ENCODE measurements around the gene PHF21B. TPM values are rescaled to one million over a fixed set of nuclear protein-coding genes. Genes with fewer than 3 reads are reported as not detected.

Gene PHF21B
- total and polyA plus RNA-seq, 2 of the 8 experiments (the other 6 are each of a cell fraction or from before 2014, with no cell fraction given): 19.3 to 68.1 TPM

DNA sequence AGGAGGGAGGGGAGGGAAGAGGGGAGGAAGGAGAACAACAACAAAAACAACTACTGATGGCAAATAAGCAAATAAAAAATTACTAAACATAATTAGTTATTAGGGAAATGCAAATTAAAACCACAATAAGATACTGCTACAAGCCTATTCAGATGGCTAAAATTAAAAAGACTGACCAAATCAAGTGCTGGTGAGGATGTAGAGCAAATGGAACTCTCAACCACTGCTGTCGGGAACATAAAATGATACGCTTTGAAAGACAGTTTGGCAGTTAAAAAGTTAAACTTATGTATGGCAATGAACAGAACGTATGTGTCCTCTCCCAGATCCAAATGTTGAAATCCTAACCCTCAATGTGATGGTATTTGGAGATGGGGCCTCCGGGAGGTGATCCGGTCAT is 85.7 kb downstream of the PHF21B start:
- Histone ChIP-seq H2BK20ac (ENCODE audit: low read length) (no peak overlapping the region), H2AK5ac (ENCODE audit: low read depth, low read length) (no peak overlapping the region), H3K18ac (ENCODE audit: extremely low read depth, low read length) (no peak overlapping the region), H2BK15ac (ENCODE audit: low read length) (no peak overlapping the region), H3K36me3 (ENCODE audit: control insufficient read depth in 2 of 4, insufficient read depth in 4 of 4, low read length in 3 of 4) (no peaks in the 10 kb centered on the region; a peak in 1 of 8 replicates), H3K4ac (replicated peaks; ENCODE audit: insufficient read length, low read depth, low read length) (no peak overlapping the region), H3K9me3 (ENCODE audit: insufficient read depth in 2 of 2, low read depth in 1 of 2, low read length in 1 of 2) (no peaks in the 10 kb centered on the region), H2BK12ac (ENCODE audit: low read depth, low read length) (no peak overlapping the region), H3K23me2 (ENCODE audit: low read depth, low read length) (no peaks in the 10 kb centered on the region), H3K27me3 (replicated peaks in 1 of 4; ENCODE audit: control insufficient read depth in 3 of 4, extremely low read depth in 1 of 4, insufficient read depth in 3 of 4, low read length in 3 of 4) (no peaks in the 10 kb centered on the region), H3K9ac (replicated peaks in 1 of 4; ENCODE audit: extremely low read depth in 1 of 4, low read depth in 3 of 4, low read length in 3 of 4) (no peak overlapping the region), H4K91ac (replicated peaks; ENCODE audit: insufficient read length, low read length) (no peak overlapping the region), H3K4me1 (replicated peaks in 1 of 4; ENCODE audit: control insufficient read depth in 3 of 4, insufficient read depth in 4 of 4, low read length in 3 of 4) (no peaks in the 10 kb centered on the region; a peak in 1 of 7 replicates), H3K23ac (ENCODE audit: insufficient read length) (no peak overlapping the region), H3K4me3 (ENCODE audit: extremely low read depth in 1 of 4, insufficient read depth in 2 of 4, low read depth in 3 of 4, low read length in 4 of 4) (no peak overlapping the region), H2BK120ac (replicated peaks; ENCODE audit: low read depth, low read length) (no peak overlapping the region), H3K79me2 (ENCODE audit: control insufficient read depth in 1 of 2, insufficient read depth in 2 of 2, low read length in 2 of 2) (peaks cover 0 to 9% of the 10 kb centered on the region in 2 experiments; a peak in 2 of 4 replicates), H4K8ac (ENCODE audit: extremely low read depth, insufficient read depth, low read length) (no peak overlapping the region), H3K14ac (ENCODE audit: insufficient read length) (no peak overlapping the region), H2AFZ (ENCODE audit: low read length) (no peak overlapping the region), H3K4me2 (ENCODE audit: insufficient read depth in 1 of 2, low read depth in 2 of 2, low read length in 2 of 2) (no peak overlapping the region), H2BK5ac (ENCODE audit: low read depth, low read length) (no peak overlapping the region), H4K20me1 (replicated peaks in 1 of 2; ENCODE audit: control insufficient read depth in 1 of 2, insufficient read depth in 2 of 2, low read length in 2 of 2) (peaks cover 6 to 7% of the 10 kb centered on the region in 2 experiments), H3K56ac (replicated peaks; ENCODE audit: insufficient read length, low read depth, low read length) (no peak overlapping the region), H4K5ac (ENCODE audit: insufficient read length, low read depth, low read length) (no peak overlapping the region), H3K79me1 (ENCODE audit: low read depth, low read length) (peaks cover 10% of the 10 kb centered on the region; the same call in 1 of the 2 replicates), H3K27ac (ENCODE audit: low read depth, low read length) (no peak overlapping the region)
- POLR2A ChIA-PET (ENCODE audit: partially characterized antibody): no interaction called here
- 81% methylated on average over 5 of the region's 5 CpGs; no CpG with 5 or more reads in 1 of the 2 experiments for WGBS, 2 experiments (ENCODE audit: extremely low coverage in 1 of 2, insufficient coverage in 1 of 2, insufficient read length in 1 of 2, insufficient replicate concordance in 2 of 2, low coverage in 1 of 2, low lambda C conversion rate in 2 of 2, missing lambda C conversion rate in 1 of 2)
- FAIRE-seq (no peak), DNase-seq (ENCODE audit: low read depth in 1 of 2, low spot score in 2 of 2) (no peak)
- CTCF ChIA-PET (ENCODE audit: partially characterized antibody): no interaction called here
- no peak for TF ChIP-seq SIX5 (IDR thresholded peaks at IDR 0.05; ENCODE audit: low read depth, low read length)
- TF ChIP-seq SUZ12 (IDR thresholded peaks at IDR 0.05; ENCODE audit: low read length): no peak
- TF ChIP-seq, protein P1, sequence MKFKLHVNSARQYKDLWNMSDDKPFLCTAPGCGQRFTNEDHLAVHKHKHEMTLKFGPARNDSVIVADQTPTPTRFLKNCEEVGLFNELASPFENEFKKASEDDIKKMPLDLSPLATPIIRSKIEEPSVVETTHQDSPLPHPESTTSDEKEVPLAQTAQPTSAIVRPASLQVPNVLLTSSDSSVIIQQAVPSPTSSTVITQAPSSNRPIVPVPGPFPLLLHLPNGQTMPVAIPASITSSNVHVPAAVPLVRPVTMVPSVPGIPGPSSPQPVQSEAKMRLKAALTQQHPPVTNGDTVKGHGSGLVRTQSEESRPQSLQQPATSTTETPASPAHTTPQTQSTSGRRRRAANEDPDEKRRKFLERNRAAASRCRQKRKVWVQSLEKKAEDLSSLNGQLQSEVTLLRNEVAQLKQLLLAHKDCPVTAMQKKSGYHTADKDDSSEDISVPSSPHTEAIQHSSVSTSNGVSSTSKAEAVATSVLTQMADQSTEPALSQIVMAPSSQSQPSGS (IDR thresholded peaks at IDR 0.05; ENCODE audit: low read length): no peak
- TF ChIP-seq RFX5 (IDR thresholded peaks at IDR 0.05; ENCODE audit: borderline replicate concordance, low read depth, low read length): no peak
- no peak for TF ChIP-seq TAF7 (optimal IDR thresholded peaks at IDR 0.05; ENCODE audit: borderline replicate concordance, low read depth, low read length)
- no peak for TF ChIP-seq JUND (IDR thresholded peaks at IDR 0.05; ENCODE audit: low read length)
- TF ChIP-seq CEBPB (IDR thresholded peaks at IDR 0.05; ENCODE audit: low read depth, low read length): no peak
- TF ChIP-seq TCF12 (IDR thresholded peaks at IDR 0.05; ENCODE audit: low read depth, low read length): no peak
- no peak for TF ChIP-seq SP2 (IDR thresholded peaks at IDR 0.05; ENCODE audit: low read length)
- TF ChIP-seq EZH2 (IDR thresholded peaks at IDR 0.05; ENCODE audit: low read depth, low read length, severe bottlenecking): no peak
- TF ChIP-seq JUN (IDR thresholded peaks at IDR 0.05; ENCODE audit: low read depth, low read length): no peak
- TF ChIP-seq NANOG (IDR thresholded peaks at IDR 0.05; ENCODE audit: insufficient read depth, low read depth, low read length, poor library complexity, severe bottlenecking): no peak
- no peak for TF ChIP-seq BACH1 (IDR thresholded peaks at IDR 0.05; ENCODE audit: low read length)
- TF ChIP-seq CHD1 (IDR thresholded peaks at IDR 0.05; ENCODE audit: low read depth, low read length): no peak

Measured in H1 (cell line).